Right lung (tissue), 10 donors: ENCODE measurements around the gene CTSW. TPM values are rescaled to one million over a fixed set of nuclear protein-coding genes. Genes with fewer than 3 reads are reported as not detected.
"Not testable (repeated sequence)": the region's sequence is repeated elsewhere in the genome, so short reads cannot be mapped to it uniquely, and the experiment has no call there.

Experiments
- DNase-seq, 2 donors: peaks; one replicate each; pipeline ENCODE4 v3.0.0-alpha.2; 2013
- long read RNA-seq, 8 donors: transcript quantifications; one replicate each; lab custom pipeline, GENCODE V29; 2026
- polyA plus RNA-seq, 5 donors: library from polyadenylated mRNA; unstranded; fragments of 120-200 nt; gene quantifications; one replicate each; pipeline versions ENCODE4 v1.2.1 to v1.2.3, GENCODE V29; 2013; ENCODE audit warnings: inconsistent platforms in 1 of 5, low replicate concordance in 1 of 5; ENCODE audit not compliant: insufficient read length in 5 of 5, insufficient read depth in 1 of 5

CTSW gene
- polyA plus RNA-seq = 1 to 10 TPM; 2.6 to 6.3 (median 6.1) TPM
- long read RNA-seq, donor 1 = 0 reads
- long read RNA-seq, donor 2 = 0 reads
- long read RNA-seq, donor 3, partial matches to known transcripts = 0 of 5 reads
- long read RNA-seq, donor 3, other reads (novel, unspliced or antisense) = 0 of 5 reads
- long read RNA-seq, donor 4, partial matches to known transcripts = 0 of 2 reads
- long read RNA-seq, donor 4, other reads (novel, unspliced or antisense) = 0 of 2 reads
- long read RNA-seq, donor 5, partial matches to known transcripts = 57 of 117 reads
- long read RNA-seq, donor 5, other reads (novel, unspliced or antisense) = 57 of 117 reads
- long read RNA-seq, donor 6, partial matches to known transcripts = 50 of 117 reads
- long read RNA-seq, donor 6, other reads (novel, unspliced or antisense) = 63 of 117 reads
- long read RNA-seq, donor 7, partial matches to known transcripts = 0 of 2 reads
- long read RNA-seq, donor 7, other reads (novel, unspliced or antisense) = 0 of 2 reads
- long read RNA-seq, donor 8 = 0 reads

GRCh38 chr11:65879617-65880016 is at the start of gene CTSW:
Gene CTSW (plus strand): TSS chr11:65879837. CDS start chr11:65879855, 18 bp downstream.
- no peak for DNase-seq

- DNase-seq = not testable (repeated sequence)
Measured at GRCh38 chr11:65832231-65832630, 47.4 kb upstream of the CTSW start.

- DNase-seq = peak; percentile 93 to 94
Measured at GRCh38 chr11:65833297-65834030, 46.2 kb upstream of the CTSW start, which contains the start of gene SNX32. Gene SNX32 (plus strand): TSS chr11:65833963. CDS start chr11:65834066, 103 bp downstream.

GRCh38 chr11:65834202-65834601 is 45.4 kb upstream of the CTSW start:
- no peak for DNase-seq

- no peak for DNase-seq
Measured at GRCh38 chr11:65842144-65842543, 37.5 kb upstream of the CTSW start.

- DNase-seq = no peak
Measured at GRCh38 chr11:65843811-65844210, 35.8 kb upstream of the CTSW start.

- no peak for DNase-seq
Measured at GRCh38 chr11:65844231-65844872, 35.3 kb upstream of the CTSW start.

- DNase-seq = no peak
Measured at GRCh38 chr11:65847746-65848145, 31.9 kb upstream of the CTSW start.

GRCh38 chr11:65848693-65849092 is 30.9 kb upstream of the CTSW start:
- DNase-seq = not testable (repeated sequence)

GRCh38 chr11:65849366-65849765 is 30.3 kb upstream of the CTSW start:
- no peak for DNase-seq

GRCh38 chr11:65849771-65850216 is 29.8 kb upstream of the CTSW start:
- no peak for DNase-seq

- no peak for DNase-seq
Measured at GRCh38 chr11:65850217-65851082, 29.2 kb upstream of the CTSW start.

GRCh38 chr11:65851083-65851579 is 28.5 kb upstream of the CTSW start:
- no peak for DNase-seq

- DNase-seq = no peak
Measured at GRCh38 chr11:65851811-65852507, 27.7 kb upstream of the CTSW start.

GRCh38 chr11:65852508-65853245 is 27.0 kb upstream of the CTSW start:
- DNase-seq = no peak

- DNase-seq = no peak
Measured at GRCh38 chr11:65853246-65853979, 26.2 kb upstream of the CTSW start.

GRCh38 chr11:65854161-65854592 is 25.5 kb upstream of the CTSW start:
- no peak for DNase-seq
